Subcutaneous adipose tissue (tissue), 4 donors: Measurements from ENCODE around the gene RABIF. TPM values are rescaled to one million over a fixed set of nuclear protein-coding genes. Genes with fewer than 3 reads are reported as not detected.

Source experiments
- total RNA-seq, 4 donors: library from RNA; depleted of rRNA; stranded (reverse); fragments of >200 nt; gene quantifications; one replicate each; pipeline ENCODE4 v1.1.0, GENCODE V29; 2016
- TF ChIP-seq, protein P1 (sequence below): fragments of 450-650 bp; IDR thresholded peaks from one replicate; pipeline ENCODE4 v1.5.1; 2016; ENCODE audit warnings: low read depth, mild to moderate bottlenecking, control low read depth, antibody characterized with exemption, moderate library complexity

Gene RABIF
- total RNA-seq, 4 donors from 2014 or later = 1.9 to 8.5 (median 4.4) TPM

- TF ChIP-seq, protein P1, sequence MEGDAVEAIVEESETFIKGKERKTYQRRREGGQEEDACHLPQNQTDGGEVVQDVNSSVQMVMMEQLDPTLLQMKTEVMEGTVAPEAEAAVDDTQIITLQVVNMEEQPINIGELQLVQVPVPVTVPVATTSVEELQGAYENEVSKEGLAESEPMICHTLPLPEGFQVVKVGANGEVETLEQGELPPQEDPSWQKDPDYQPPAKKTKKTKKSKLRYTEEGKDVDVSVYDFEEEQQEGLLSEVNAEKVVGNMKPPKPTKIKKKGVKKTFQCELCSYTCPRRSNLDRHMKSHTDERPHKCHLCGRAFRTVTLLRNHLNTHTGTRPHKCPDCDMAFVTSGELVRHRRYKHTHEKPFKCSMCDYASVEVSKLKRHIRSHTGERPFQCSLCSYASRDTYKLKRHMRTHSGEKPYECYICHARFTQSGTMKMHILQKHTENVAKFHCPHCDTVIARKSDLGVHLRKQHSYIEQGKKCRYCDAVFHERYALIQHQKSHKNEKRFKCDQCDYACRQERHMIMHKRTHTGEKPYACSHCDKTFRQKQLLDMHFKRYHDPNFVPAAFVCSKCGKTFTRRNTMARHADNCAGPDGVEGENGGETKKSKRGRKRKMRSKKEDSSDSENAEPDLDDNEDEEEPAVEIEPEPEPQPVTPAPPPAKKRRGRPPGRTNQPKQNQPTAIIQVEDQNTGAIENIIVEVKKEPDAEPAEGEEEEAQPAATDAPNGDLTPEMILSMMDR = no peak
These were observed 17.6 kb downstream of the RABIF start for GRCh38 chr1:202871367-202871766.

- TF ChIP-seq, protein P1 = no peak
These were observed 26.0 kb downstream of the RABIF start for GRCh38 chr1:202862679-202863560.

DNA sequence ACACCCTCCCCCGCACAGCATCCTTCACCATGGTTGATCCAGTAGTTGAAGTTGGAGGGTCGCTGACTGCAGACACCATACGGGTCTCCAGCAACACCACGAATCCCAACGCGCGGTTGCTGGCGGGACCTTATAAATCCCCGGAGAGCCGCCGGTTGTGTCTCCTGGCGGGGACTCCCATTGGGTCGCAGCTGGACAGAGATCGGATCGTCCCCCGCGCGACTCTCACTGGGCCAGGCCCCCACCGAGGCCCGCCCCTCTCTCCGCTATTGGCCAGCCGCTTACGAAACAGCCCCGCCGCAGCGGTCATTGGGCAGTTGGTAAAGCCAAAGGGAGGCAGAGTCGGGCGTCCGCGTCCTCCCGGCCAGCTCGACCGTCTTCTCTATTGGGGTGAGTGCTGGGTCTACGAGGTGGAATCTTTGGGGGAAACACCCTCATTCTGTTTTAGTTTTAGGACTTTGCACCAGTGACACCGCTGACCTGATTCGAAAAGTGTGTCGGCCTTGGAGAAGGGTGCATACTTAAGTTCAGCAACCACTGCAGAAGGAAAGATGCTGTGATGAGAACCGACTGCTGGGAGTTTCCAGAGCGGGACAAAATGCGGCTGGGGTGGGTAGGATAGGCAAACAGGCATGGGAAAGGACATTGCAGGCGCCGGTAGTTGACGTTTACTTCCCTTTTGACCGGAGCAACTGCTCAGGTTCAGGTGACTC, 27.4 kb downstream of the RABIF start:
- TF ChIP-seq, protein P1 = no peak

- TF ChIP-seq, protein P1 = no peak
These were observed 28.1 kb downstream of the RABIF start for GRCh38 chr1:202860744-202861419.

GRCh38 chr1:202858789-202859414, 30.0 kb downstream of the RABIF start:
- TF ChIP-seq, protein P1 = no peak

- TF ChIP-seq, protein P1 = no peak
These were observed 30.6 kb downstream of the RABIF start for GRCh38 chr1:202858331-202858730.
